Suppressor macrophage (primary cell): ENCODE data around the gene SUSD5.
"Not testable (repeated sequence)": the region's sequence is repeated elsewhere in the genome, so short reads cannot be mapped to it uniquely, and the experiment has no call there.

Source experiments
- DNase-seq, 4 experiments: peaks; one replicate each; pipeline ENCODE4 v3.0.0-alpha.2; 2020 to 2022

Gene SUSD5

GRCh38 chr3:33115024-33115768, 103.4 kb downstream of the SUSD5 start:
- DNase-seq = peak; percentile 93 to 98 (median 96)

DNA sequence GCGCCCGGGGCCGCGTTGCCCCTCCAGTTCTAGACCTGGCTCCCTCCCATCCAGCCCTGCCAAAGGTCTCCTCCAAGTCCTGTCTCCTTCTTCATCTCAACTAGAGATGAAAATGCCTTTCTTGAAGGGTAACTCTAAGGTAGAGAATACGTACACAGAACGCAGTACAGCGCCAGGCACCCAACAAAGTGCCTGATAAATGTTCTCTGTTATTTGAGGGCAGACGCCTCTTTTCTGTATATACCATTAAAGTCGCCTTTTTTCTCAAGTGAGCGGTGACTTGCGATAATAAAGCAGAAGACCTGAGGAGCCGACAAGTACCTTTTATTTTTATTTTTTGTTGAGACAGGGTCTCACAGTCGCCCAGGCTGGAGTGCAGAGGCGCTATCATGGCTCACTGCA, 104.0 kb downstream of the SUSD5 start:
- no peak for DNase-seq

DNA sequence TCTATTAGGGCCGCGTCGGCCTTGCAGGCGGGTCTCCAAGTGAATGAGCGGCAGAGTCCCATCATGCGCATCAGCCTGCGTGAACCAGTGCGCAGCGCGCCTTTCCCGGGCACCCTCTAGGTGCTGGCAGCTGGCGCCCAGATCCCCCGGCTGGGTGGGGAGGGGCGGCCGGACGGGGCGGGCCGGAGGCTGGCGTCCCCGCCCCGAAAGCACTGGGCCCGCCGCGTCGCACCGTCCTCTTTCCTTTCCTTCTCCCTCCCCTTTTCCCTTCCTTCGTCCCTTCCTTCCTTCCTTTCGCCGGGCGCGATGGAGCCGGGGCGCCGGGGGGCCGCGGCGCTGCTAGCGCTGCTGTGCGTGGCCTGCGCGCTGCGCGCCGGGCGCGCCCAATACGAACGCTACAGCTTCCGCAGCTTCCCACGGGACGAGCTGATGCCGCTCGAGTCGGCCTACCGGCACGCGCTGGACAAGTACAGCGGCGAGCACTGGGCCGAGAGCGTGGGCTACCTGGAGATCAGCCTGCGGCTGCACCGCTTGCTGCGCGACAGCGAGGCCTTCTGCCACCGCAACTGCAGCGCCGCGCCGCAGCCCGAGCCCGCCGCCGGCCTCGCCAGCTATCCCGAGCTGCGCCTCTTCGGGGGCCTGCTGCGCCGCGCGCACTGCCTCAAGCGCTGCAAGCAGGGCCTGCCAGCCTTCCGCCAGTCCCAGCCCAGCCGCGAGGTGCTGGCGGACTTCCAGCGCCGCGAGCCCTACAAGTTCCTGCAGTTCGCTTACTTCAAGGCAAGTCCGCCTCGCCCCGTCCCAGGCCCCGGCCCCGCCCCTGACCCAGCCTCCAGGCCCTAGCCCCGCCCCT, 104.6 kb downstream of the SUSD5 start, which contains the start of gene CRTAP:
CRTAP (plus strand) TSS at position 243 of the 850 bp plus-strand sequence; CDS start at position 307, 64 bp downstream.
- peak; percentile 95 to 98 (median 96) for DNase-seq

DNA sequence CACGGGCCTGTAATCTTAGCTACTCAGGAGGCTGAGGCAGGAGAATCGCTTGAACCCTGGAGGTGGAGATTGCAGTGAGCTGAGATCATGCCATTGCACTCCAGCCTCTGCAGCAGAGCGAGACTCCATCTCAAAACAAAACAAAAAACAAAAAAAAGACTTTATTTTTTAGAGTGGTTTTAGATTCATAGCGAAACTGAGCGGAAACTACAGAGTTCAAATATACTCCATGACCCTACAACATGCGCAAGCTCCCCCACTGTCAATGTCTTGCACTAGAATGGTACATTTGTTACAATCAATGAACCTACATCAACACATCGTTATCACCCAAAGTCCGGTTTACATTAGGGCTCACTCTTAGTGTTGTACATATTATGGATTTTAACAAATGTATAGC, 107.0 kb downstream of the SUSD5 start:
- DNase-seq = no peak

GRCh38 chr3:33106854-33107253, 111.8 kb downstream of the SUSD5 start:
- DNase-seq = not testable (repeated sequence)

GRCh38 chr3:33105341-33105948, 113.2 kb downstream of the SUSD5 start:
- DNase-seq = peak in 3 of 4 experiments; percentile 12 to 61 (median 60)

- DNase-seq = no peak
Measured at GRCh38 chr3:33104803-33105202, 113.8 kb downstream of the SUSD5 start.

- DNase-seq = no peak
Measured at GRCh38 chr3:33103480-33103879, 115.1 kb downstream of the SUSD5 start.

- DNase-seq = no peak
Measured at GRCh38 chr3:33103034-33103433, 115.6 kb downstream of the SUSD5 start.

- DNase-seq = no peak
Measured at GRCh38 chr3:33100229-33100628, 118.4 kb downstream of the SUSD5 start.
